AG04450 (cell line): ENCODE data around the gene GPR21. TPM values are rescaled to one million over a fixed set of nuclear protein-coding genes. Genes with fewer than 3 reads are reported as not detected.

Experiments
- CTCF ChIA-PET: fragments of 300-600, 350-600 bp; formaldehyde crosslinking; extraction: SDS; loops from one replicate; lab custom pipeline; 2022; ENCODE audit warnings: antibody characterized with exemption, inconsistent platforms; lab: Charles Lee
- POLR2A ChIA-PET: fragments of 350-600 bp; formaldehyde crosslinking; extraction: SDS; loops from one replicate; lab custom pipeline; 2021; ENCODE audit warnings: antibody characterized with exemption, inconsistent platforms; lab: Yijun Ruan, JAX
- DNase-seq: peaks from one replicate; pipeline ENCODE4 v3.0.0-alpha.2; 2011; ENCODE audit warnings: low read depth, low spot score
- H3K27ac ChIP-seq: one replicate; pipeline ENCODE4 v1.5.1; 2012; ENCODE audit warnings: low read depth, low read length, control low read depth
- H3K27me3 ChIP-seq: one replicate; pipeline ENCODE4 v1.6.0; 2012; ENCODE audit warnings: low read length; ENCODE audit not compliant: control insufficient read depth, insufficient read depth
- H3K4me3 ChIP-seq: 2 replicates; pipeline ENCODE4 v1.5.1; 2011; ENCODE audit warnings: mild to moderate bottlenecking, low read depth, low read length, control low read depth
- H3K9me3 ChIP-seq: 2 replicates; pipeline ENCODE4 v1.5.1; 2012; ENCODE audit warnings: low read length; ENCODE audit not compliant: control insufficient read depth, insufficient read depth
- polyA plus RNA-seq: library from polyadenylated mRNA; depleted of rRNA; stranded (reverse); fragments of >200 nt; gene quantifications from 2 replicates; pipeline ENCODE4 v1.2.3, GENCODE V29; 2011
- TF ChIP-seq, protein P1 (sequence below): IDR thresholded peaks from 2 replicates; pipeline ENCODE4 v1.5.1; 2011; ENCODE audit warnings: low read depth, low read length, control low read depth, inconsistent platforms

Gene GPR21
- polyA plus RNA-seq, 1 experiment, result 0.35 TPM

DNA sequence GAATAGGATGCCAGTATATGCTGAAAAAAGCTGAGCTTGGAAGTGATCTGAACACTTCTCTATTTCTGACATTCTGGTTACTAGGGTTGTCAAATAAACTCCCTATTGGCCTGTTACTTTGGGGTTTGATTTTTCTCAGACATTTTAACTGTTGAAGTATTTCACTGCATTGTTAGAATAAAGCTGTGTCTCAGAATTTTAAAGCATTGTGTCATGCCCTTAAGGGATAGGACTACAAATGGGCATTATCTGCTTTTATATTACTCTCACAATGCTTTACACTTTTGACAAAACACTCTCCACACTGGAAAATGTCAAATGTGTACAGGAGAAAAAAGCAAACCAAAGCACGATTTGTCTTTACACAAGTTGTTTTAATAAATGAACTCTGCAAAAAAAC, 16.8 kb upstream of the GPR21 start:
- no peak overlapping the region for H3K27ac ChIP-seq
- no peaks in the 10 kb centered on the region for H3K9me3 ChIP-seq
- no peaks in the 10 kb centered on the region for H3K27me3 ChIP-seq
- H3K4me3 ChIP-seq, result no peak overlapping the region
- no peak for DNase-seq
- TF ChIP-seq, protein P1, sequence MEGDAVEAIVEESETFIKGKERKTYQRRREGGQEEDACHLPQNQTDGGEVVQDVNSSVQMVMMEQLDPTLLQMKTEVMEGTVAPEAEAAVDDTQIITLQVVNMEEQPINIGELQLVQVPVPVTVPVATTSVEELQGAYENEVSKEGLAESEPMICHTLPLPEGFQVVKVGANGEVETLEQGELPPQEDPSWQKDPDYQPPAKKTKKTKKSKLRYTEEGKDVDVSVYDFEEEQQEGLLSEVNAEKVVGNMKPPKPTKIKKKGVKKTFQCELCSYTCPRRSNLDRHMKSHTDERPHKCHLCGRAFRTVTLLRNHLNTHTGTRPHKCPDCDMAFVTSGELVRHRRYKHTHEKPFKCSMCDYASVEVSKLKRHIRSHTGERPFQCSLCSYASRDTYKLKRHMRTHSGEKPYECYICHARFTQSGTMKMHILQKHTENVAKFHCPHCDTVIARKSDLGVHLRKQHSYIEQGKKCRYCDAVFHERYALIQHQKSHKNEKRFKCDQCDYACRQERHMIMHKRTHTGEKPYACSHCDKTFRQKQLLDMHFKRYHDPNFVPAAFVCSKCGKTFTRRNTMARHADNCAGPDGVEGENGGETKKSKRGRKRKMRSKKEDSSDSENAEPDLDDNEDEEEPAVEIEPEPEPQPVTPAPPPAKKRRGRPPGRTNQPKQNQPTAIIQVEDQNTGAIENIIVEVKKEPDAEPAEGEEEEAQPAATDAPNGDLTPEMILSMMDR, result no peak
- POLR2A ChIA-PET, result no interaction called here
- CTCF ChIA-PET, result no interaction called here

DNA sequence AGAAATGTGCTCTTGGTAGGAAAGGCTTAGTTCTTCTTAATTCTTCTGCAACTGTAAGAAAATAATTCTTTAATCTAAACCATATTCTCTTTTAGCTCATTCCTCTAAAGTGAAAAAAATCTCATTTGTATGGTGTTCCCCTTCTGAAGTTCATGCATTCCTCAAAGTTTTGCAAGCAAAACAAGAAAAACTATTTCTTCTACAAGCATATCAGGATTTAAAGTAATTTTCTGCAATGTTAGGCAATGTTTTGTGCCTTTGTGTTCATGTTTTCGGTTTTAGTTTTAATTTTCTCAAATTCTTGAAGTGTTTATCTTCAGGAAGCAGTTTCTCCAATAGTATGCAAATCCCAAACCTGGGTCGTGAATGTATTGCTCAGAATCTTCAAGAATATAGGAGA, 12.7 kb upstream of the GPR21 start:
- Histone ChIP-seq H3K4me3 (no peak overlapping the region), H3K27me3 (no peaks in the 10 kb centered on the region), H3K9me3 (no peaks in the 10 kb centered on the region), H3K27ac (no peak overlapping the region)
- CTCF ChIA-PET, result interaction anchor here (0.7 to 1.6 kb wide), 3 partner anchors 30 to 329 kb away, joined by 3 to 6 read pairs (median 5); no protein-coding TSS in a partner anchor
- no peak for DNase-seq
- TF ChIP-seq, protein P1, result no peak
- POLR2A ChIA-PET, result interaction anchor here (0.6 kb wide), 1 partner anchor 21 kb away, joined by 9 read pairs; no protein-coding TSS in a partner anchor

DNA sequence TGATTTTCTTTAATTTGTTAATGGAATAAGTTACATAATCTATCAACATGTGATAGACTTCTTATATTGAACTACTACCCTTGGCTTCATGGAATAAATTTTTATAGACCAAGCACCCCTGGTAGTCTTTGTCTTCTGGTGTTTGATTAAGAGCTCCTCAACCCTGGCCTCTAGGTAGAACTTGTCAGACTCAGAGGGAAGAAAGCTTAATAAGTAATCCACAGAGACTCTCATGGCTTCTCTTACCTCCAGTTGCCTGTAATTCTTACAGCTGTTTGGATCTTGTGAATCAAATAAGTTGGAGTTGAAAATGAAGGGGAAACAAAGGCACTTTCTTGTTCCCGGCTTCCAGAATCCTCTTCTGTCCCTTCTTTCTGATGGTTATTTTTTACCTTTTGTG, 7.0 kb upstream of the GPR21 start:
- no peaks in the 10 kb centered on the region for H3K27me3 ChIP-seq
- H3K27ac ChIP-seq, result no peak overlapping the region
- CTCF ChIA-PET, result interaction anchor here (0.9 kb wide), 2 partner anchors 35 to 199 kb away, joined by 3 to 6 read pairs; no protein-coding TSS in a partner anchor
- POLR2A ChIA-PET, result no interaction called here
- no peak overlapping the region for H3K4me3 ChIP-seq
- no peaks in the 10 kb centered on the region for H3K9me3 ChIP-seq
- TF ChIP-seq, protein P1, result no peak
- DNase-seq, result no peak

DNA sequence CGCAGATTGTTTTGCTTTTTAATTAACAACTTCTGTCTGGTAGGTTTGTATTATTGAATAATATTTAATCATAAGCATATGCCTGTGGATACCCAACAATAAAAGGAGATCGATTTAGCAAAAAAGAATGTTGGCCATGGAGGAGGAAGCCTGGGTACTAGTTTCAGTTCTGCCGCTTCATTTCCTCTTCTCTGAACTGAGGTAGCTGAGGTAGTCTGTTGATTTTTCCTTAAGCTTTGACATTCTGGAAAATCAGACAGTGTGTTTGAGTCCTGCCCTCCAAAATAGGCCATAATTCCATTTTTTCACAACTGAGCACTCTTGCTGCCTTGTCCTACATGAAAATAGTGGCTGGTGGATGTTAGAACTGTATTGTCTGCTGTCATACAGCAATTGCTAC, 6.0 kb upstream of the GPR21 start:
- TF ChIP-seq, protein P1, result no peak
- Histone ChIP-seq H3K9me3 (no peaks in the 10 kb centered on the region), H3K27ac (no peak overlapping the region), H3K4me3 (no peak overlapping the region), H3K27me3 (no peaks in the 10 kb centered on the region)
- CTCF ChIA-PET, result no interaction called here
- no peak for DNase-seq
- POLR2A ChIA-PET, result no interaction called here

DNA sequence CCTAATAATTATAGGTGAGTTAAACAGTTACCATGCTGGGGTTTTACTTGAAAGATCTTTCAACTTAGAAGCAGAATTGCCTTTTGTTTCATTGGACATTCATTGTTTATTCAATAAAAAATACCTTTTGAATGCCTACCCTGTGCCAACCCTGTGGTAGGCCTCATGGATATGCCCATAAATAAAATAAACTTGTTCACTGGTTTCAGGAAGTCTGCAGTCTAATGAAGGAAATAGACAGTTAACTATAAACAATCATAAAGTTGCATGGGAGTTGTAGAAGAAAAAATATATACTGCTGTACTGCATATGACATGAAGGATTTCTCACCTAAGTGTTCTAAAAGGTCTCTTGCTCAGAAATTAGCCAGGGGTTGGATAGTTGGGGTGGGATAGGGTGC, 5.3 kb upstream of the GPR21 start:
- Histone ChIP-seq H3K9me3 (no peaks in the 10 kb centered on the region), H3K27ac (no peak overlapping the region), H3K4me3 (no peak overlapping the region), H3K27me3 (no peaks in the 10 kb centered on the region)
- CTCF ChIA-PET, result no interaction called here
- DNase-seq, result no peak
- POLR2A ChIA-PET, result no interaction called here
- TF ChIP-seq, protein P1, result no peak
